ENCODE data around the gene IFI35. TPM values are rescaled to one million over a fixed set of nuclear protein-coding genes. Genes with fewer than 3 reads are reported as not detected.

The IFI35 gene
- total and polyA plus RNA-seq, 9 of the 15 experiments (the other 6 are each of a cell fraction or from before 2014, with no cell fraction given): 4.4 to 13.1 (median 10.2) TPM

- TF ChIP-seq TEAD4 (IDR thresholded peaks at IDR 0.05; ENCODE audit: low read length) (no peak), TEAD4 (CRISPR knock-in tag; IDR thresholded peaks at IDR 0.05; ENCODE audit: borderline replicate concordance) (no peak), ARNT (IDR thresholded peaks at IDR 0.05) (no peak), CTCFL (IDR thresholded peaks at IDR 0.05; ENCODE audit: borderline replicate concordance, insufficient read depth, low read depth, low read length, poor library complexity, severe bottlenecking) (no peak), HCFC1 (IDR thresholded peaks at IDR 0.05; ENCODE audit: low read depth, low read length) (peak; percentile 38; the same call in 1 of the 2 replicates), CBX3 (IDR thresholded peaks at IDR 0.05; ENCODE audit: borderline replicate concordance in 1 of 2, low read length in 2 of 2) (no peak), ZNF764 (CRISPR knock-in tag; IDR thresholded peaks at IDR 0.05; ENCODE audit: low read depth) (no peak), SMAD4 (CRISPR knock-in tag; conservative IDR thresholded peaks at IDR 0.05) (peak; percentile 59), BACH1 (tag; IDR thresholded peaks at IDR 0.05) (no peak), ZNF253 (CRISPR knock-in tag; conservative IDR thresholded peaks at IDR 0.05) (no peak), ZNF507 (tag; conservative IDR thresholded peaks at IDR 0.05) (no peak), NR2C2 (CRISPR knock-in tag; IDR thresholded peaks at IDR 0.05) (no peak), NR2C2 (tag; IDR thresholded peaks at IDR 0.05) (peak; percentile 46; the same call in 1 of the 2 replicates), SP1 (CRISPR knock-in tag; IDR thresholded peaks at IDR 0.05) (no peak; the same call in 1 of the 2 replicates), DACH1 (IDR thresholded peaks at IDR 0.05; ENCODE audit: partially characterized antibody) (no peak), MBD2 (IDR thresholded peaks at IDR 0.05; ENCODE audit: borderline replicate concordance, low read depth) (peak; percentile 53; the same call in 1 of the 2 replicates), HIVEP1 (CRISPR knock-in tag; IDR thresholded peaks at IDR 0.05) (no peak), KAT8 (IDR thresholded peaks at IDR 0.05; ENCODE audit: low read depth) (no peak), ZNF561 (CRISPR knock-in tag; conservative IDR thresholded peaks at IDR 0.05) (no peak), ZNF695 (CRISPR knock-in tag; IDR thresholded peaks at IDR 0.05) (no peak), MCM5 (IDR thresholded peaks at IDR 0.05; ENCODE audit: low read depth) (no peak), BCOR (IDR thresholded peaks at IDR 0.05) (no peak), TOE1 (IDR thresholded peaks at IDR 0.05; ENCODE audit: borderline replicate concordance) (no peak), TOE1 (CRISPR knock-in tag; IDR thresholded peaks at IDR 0.05; ENCODE audit: borderline replicate concordance, low read depth) (no peak), ZNF551 (CRISPR knock-in tag; IDR thresholded peaks at IDR 0.05) (no peak), CGGBP1 (CRISPR knock-in tag; IDR thresholded peaks at IDR 0.05) (no peak), ZNF217 (CRISPR knock-in tag; IDR thresholded peaks at IDR 0.05) (no peak), CREB3L1 (IDR thresholded peaks at IDR 0.05; ENCODE audit: borderline replicate concordance, low read depth) (peak; percentile 27; the same call in 1 of the 2 replicates)
Observed at GRCh38 chr17:42980274-42980765, 26.3 kb upstream of the IFI35 start, which contains the start of gene RUNDC1 (continued).
